ENCODE measurements around the gene CBL.

Gene CBL

GRCh38 chr11:119300198-119300964 is 94.2 kb downstream of the CBL start:
- TF ChIP-seq TAF1 (IDR thresholded peaks at IDR 0.05; ENCODE audit: low read depth, low read length) (no peak), POU2F2 (IDR thresholded peaks at IDR 0.05; ENCODE audit: low read depth, low read length) (no peak), POLR2A (IDR thresholded peaks at IDR 0.05; ENCODE audit: low read depth, low read length) (no peak), PAX5 (IDR thresholded peaks at IDR 0.05; ENCODE audit: insufficient read depth, low read length, severe bottlenecking) (no peak), POLR2AphosphoS5 (IDR thresholded peaks at IDR 0.05; ENCODE audit: low read depth, low read length) (no peak), SPI1 (IDR thresholded peaks at IDR 0.05; ENCODE audit: low read depth, low read length) (no peak)
- DNase-seq (ENCODE audit: insufficient read length, low spot score) (no peak), FAIRE-seq (no peak)

GRCh38 chr11:119303227-119303718 is 97.1 kb downstream of the CBL start:
- TF ChIP-seq PAX5 (IDR thresholded peaks at IDR 0.05; ENCODE audit: insufficient read depth, low read length, severe bottlenecking) (no peak), POLR2A (IDR thresholded peaks at IDR 0.05; ENCODE audit: low read depth, low read length) (no peak), POU2F2 (IDR thresholded peaks at IDR 0.05; ENCODE audit: low read depth, low read length) (no peak)
- no peak for FAIRE-seq
- DNase-seq (ENCODE audit: insufficient read length, low spot score): no peak

GRCh38 chr11:119305556-119306372 is 99.6 kb downstream of the CBL start:
- TF ChIP-seq PAX5 (IDR thresholded peaks at IDR 0.05; ENCODE audit: insufficient read depth, low read length, severe bottlenecking): no peak
- no peak for TF ChIP-seq POLR2AphosphoS5 (IDR thresholded peaks at IDR 0.05; ENCODE audit: low read depth, low read length)
- no peak for TF ChIP-seq TAF1 (IDR thresholded peaks at IDR 0.05; ENCODE audit: low read depth, low read length)
- TF ChIP-seq SPI1 (IDR thresholded peaks at IDR 0.05; ENCODE audit: low read depth, low read length): no peak
- no peak for TF ChIP-seq POLR2A (IDR thresholded peaks at IDR 0.05; ENCODE audit: low read depth, low read length)
- no peak for TF ChIP-seq POU2F2 (IDR thresholded peaks at IDR 0.05; ENCODE audit: low read depth, low read length)
- DNase-seq (ENCODE audit: insufficient read length, low spot score): no peak
- FAIRE-seq: no peak

GRCh38 chr11:119306373-119306890 is 100.3 kb downstream of the CBL start:
- TF ChIP-seq POLR2AphosphoS5 (IDR thresholded peaks at IDR 0.05; ENCODE audit: low read depth, low read length): no peak
- no peak for TF ChIP-seq TAF1 (IDR thresholded peaks at IDR 0.05; ENCODE audit: low read depth, low read length)
- no peak for TF ChIP-seq SPI1 (IDR thresholded peaks at IDR 0.05; ENCODE audit: low read depth, low read length)
- TF ChIP-seq POLR2A (IDR thresholded peaks at IDR 0.05; ENCODE audit: low read depth, low read length): no peak
- no peak for TF ChIP-seq POU2F2 (IDR thresholded peaks at IDR 0.05; ENCODE audit: low read depth, low read length)
- no peak for TF ChIP-seq PAX5 (IDR thresholded peaks at IDR 0.05; ENCODE audit: insufficient read depth, low read length, severe bottlenecking)
- DNase-seq (ENCODE audit: insufficient read length, low spot score) (no peak), FAIRE-seq (no peak)

- FAIRE-seq: no peak
- no peak for DNase-seq (ENCODE audit: insufficient read length, low spot score)
- TF ChIP-seq POU2F2 (IDR thresholded peaks at IDR 0.05; ENCODE audit: low read depth, low read length) (no peak), TAF1 (IDR thresholded peaks at IDR 0.05; ENCODE audit: low read depth, low read length) (no peak), PAX5 (IDR thresholded peaks at IDR 0.05; ENCODE audit: insufficient read depth, low read length, severe bottlenecking) (no peak)
Measured at GRCh38 chr11:119307219-119307618, 101.1 kb downstream of the CBL start.

- FAIRE-seq: no peak
- no peak for TF ChIP-seq POLR2A (IDR thresholded peaks at IDR 0.05; ENCODE audit: low read depth, low read length)
- TF ChIP-seq POLR2AphosphoS5 (IDR thresholded peaks at IDR 0.05; ENCODE audit: low read depth, low read length): no peak
- TF ChIP-seq POU2F2 (IDR thresholded peaks at IDR 0.05; ENCODE audit: low read depth, low read length): no peak
- no peak for TF ChIP-seq TAF1 (IDR thresholded peaks at IDR 0.05; ENCODE audit: low read depth, low read length)
- TF ChIP-seq PAX5 (IDR thresholded peaks at IDR 0.05; ENCODE audit: insufficient read depth, low read length, severe bottlenecking): no peak
- TF ChIP-seq SPI1 (IDR thresholded peaks at IDR 0.05; ENCODE audit: low read depth, low read length): no peak
- DNase-seq (ENCODE audit: insufficient read length, low spot score): no peak
Measured at GRCh38 chr11:119307974-119308373, 101.8 kb downstream of the CBL start.

GRCh38 chr11:119309411-119309810 is 103.3 kb downstream of the CBL start:
- DNase-seq (ENCODE audit: insufficient read length, low spot score) (no peak), FAIRE-seq (no peak)
- TF ChIP-seq POLR2A (IDR thresholded peaks at IDR 0.05; ENCODE audit: low read depth, low read length) (no peak), SPI1 (IDR thresholded peaks at IDR 0.05; ENCODE audit: low read depth, low read length) (no peak), POU2F2 (IDR thresholded peaks at IDR 0.05; ENCODE audit: low read depth, low read length) (no peak), TAF1 (IDR thresholded peaks at IDR 0.05; ENCODE audit: low read depth, low read length) (no peak), PAX5 (IDR thresholded peaks at IDR 0.05; ENCODE audit: insufficient read depth, low read length, severe bottlenecking) (no peak), POLR2AphosphoS5 (IDR thresholded peaks at IDR 0.05; ENCODE audit: low read depth, low read length) (no peak)

GRCh38 chr11:119309953-119310681 is 104.0 kb downstream of the CBL start:
- no peak for FAIRE-seq
- DNase-seq (ENCODE audit: insufficient read length, low spot score): no peak
- no peak for TF ChIP-seq PAX5 (IDR thresholded peaks at IDR 0.05; ENCODE audit: insufficient read depth, low read length, severe bottlenecking)
- no peak for TF ChIP-seq SPI1 (IDR thresholded peaks at IDR 0.05; ENCODE audit: low read depth, low read length)
- no peak for TF ChIP-seq POLR2AphosphoS5 (IDR thresholded peaks at IDR 0.05; ENCODE audit: low read depth, low read length)
- TF ChIP-seq POU2F2 (IDR thresholded peaks at IDR 0.05; ENCODE audit: low read depth, low read length): no peak
- TF ChIP-seq POLR2A (IDR thresholded peaks at IDR 0.05; ENCODE audit: low read depth, low read length): no peak
- TF ChIP-seq TAF1 (IDR thresholded peaks at IDR 0.05; ENCODE audit: low read depth, low read length): no peak

GRCh38 chr11:119310682-119311052 is 104.5 kb downstream of the CBL start:
- DNase-seq (ENCODE audit: insufficient read length, low spot score) (no peak), FAIRE-seq (no peak)
- no peak for TF ChIP-seq POU2F2 (IDR thresholded peaks at IDR 0.05; ENCODE audit: low read depth, low read length)

All from GM12891 (cell line).